ENCODE measurements around the gene NFAT5. TPM values are rescaled to one million over a fixed set of nuclear protein-coding genes. Genes with fewer than 3 reads are reported as not detected.
"Not testable (repeated sequence)": the region's sequence is repeated elsewhere in the genome, so short reads cannot be mapped to it uniquely, and the experiment has no call there.

NFAT5 gene
- total RNA-seq, 1 experiment from 2014 or later = 34.8 TPM

GRCh38 chr16:69568676-69569075 lies 2.9 kb downstream of the NFAT5 start:
- POLR2A ChIA-PET (ENCODE audit: low non-redundant PET) = interaction anchor here (0.6 kb wide), 1 partner anchor 9 kb away, joined by 3 read pairs; no protein-coding TSS in a partner anchor
- Histone ChIP-seq H3K27me3 (replicated peaks; ENCODE audit: insufficient read depth, low read depth, low read length, poor library complexity) (no peaks in the 10 kb centered on the region), H3K36me3 (ENCODE audit: insufficient read depth, low read length, poor library complexity, severe bottlenecking) (no peaks in the 10 kb centered on the region), H3K9me3 (ENCODE audit: low read depth, low read length, poor library complexity, severe bottlenecking) (no peaks in the 10 kb centered on the region), H3K4me3 (ENCODE audit: low read depth, low read length, poor library complexity, severe bottlenecking) (peak overlapping the region; percentile 7), H3K4me1 (ENCODE audit: insufficient read depth, low read length, poor library complexity, severe bottlenecking) (peaks cover 36% of the 10 kb centered on the region), H3K27ac (ENCODE audit: low read depth, low read length, poor library complexity, severe bottlenecking) (peak overlapping the region; percentile 53)
- no peak for DNase-seq (ENCODE audit: low spot score)
- CTCF ChIA-PET = no interaction called here
- TF ChIP-seq EZH2 (IDR thresholded peaks at IDR 0.05; ENCODE audit: borderline replicate concordance, low read depth, low read length, poor library complexity, severe bottlenecking) = no peak
- TF ChIP-seq CTCF (conservative IDR thresholded peaks at IDR 0.05; ENCODE audit: low read depth, low read length) = no peak
- no TSS peak for BruUV-seq (replicated peaks)
- intact Hi-C loops (cut with micrococcal nuclease; ENCODE audit: unreplicated experiment) = no loop called here

GRCh38 chr16:69578771-69579170 lies 13.0 kb downstream of the NFAT5 start:
- CTCF ChIA-PET; DNase-seq (ENCODE audit: low spot score); H3K4me3 ChIP-seq (ENCODE audit: low read depth, low read length, poor library complexity, severe bottlenecking); H3K36me3 ChIP-seq (ENCODE audit: insufficient read depth, low read length, poor library complexity, severe bottlenecking); H3K4me1 ChIP-seq (ENCODE audit: insufficient read depth, low read length, poor library complexity, severe bottlenecking); H3K27me3 ChIP-seq (replicated peaks; ENCODE audit: insufficient read depth, low read depth, low read length, poor library complexity); H3K9me3 ChIP-seq (ENCODE audit: low read depth, low read length, poor library complexity, severe bottlenecking); H3K27ac ChIP-seq (ENCODE audit: low read depth, low read length, poor library complexity, severe bottlenecking); intact Hi-C loops (cut with micrococcal nuclease; ENCODE audit: unreplicated experiment); BruUV-seq (replicated peaks); POLR2A ChIA-PET (ENCODE audit: low non-redundant PET): not testable (repeated sequence)

- peaks cover 6% of the 10 kb centered on the region for H3K4me1 ChIP-seq (ENCODE audit: insufficient read depth, low read length, poor library complexity, severe bottlenecking)
- no peak for TF ChIP-seq CTCF (conservative IDR thresholded peaks at IDR 0.05; ENCODE audit: low read depth, low read length)
- H3K36me3 ChIP-seq (ENCODE audit: insufficient read depth, low read length, poor library complexity, severe bottlenecking) = no peaks in the 10 kb centered on the region
- no peaks in the 10 kb centered on the region for H3K9me3 ChIP-seq (ENCODE audit: low read depth, low read length, poor library complexity, severe bottlenecking)
- no peaks in the 10 kb centered on the region for H3K27me3 ChIP-seq (replicated peaks; ENCODE audit: insufficient read depth, low read depth, low read length, poor library complexity)
- H3K4me3 ChIP-seq (ENCODE audit: low read depth, low read length, poor library complexity, severe bottlenecking) = no peak overlapping the region
- peak overlapping the region; percentile 28 for H3K27ac ChIP-seq (ENCODE audit: low read depth, low read length, poor library complexity, severe bottlenecking)
- DNase-seq (ENCODE audit: low spot score) = no peak
- CTCF ChIA-PET = no interaction called here
- no TSS peak for BruUV-seq (replicated peaks)
- intact Hi-C loops (cut with micrococcal nuclease; ENCODE audit: unreplicated experiment) = no loop called here
- POLR2A ChIA-PET (ENCODE audit: low non-redundant PET) = no interaction called here
Observed at GRCh38 chr16:69579783-69580481, 14.2 kb downstream of the NFAT5 start.

- no peaks in the 10 kb centered on the region for H3K27me3 ChIP-seq (replicated peaks; ENCODE audit: insufficient read depth, low read depth, low read length, poor library complexity)
- no peaks in the 10 kb centered on the region for H3K36me3 ChIP-seq (ENCODE audit: insufficient read depth, low read length, poor library complexity, severe bottlenecking)
- no TSS peak for BruUV-seq (replicated peaks)
- ChIA-PET CTCF (no interaction called here), POLR2A (ENCODE audit: low non-redundant PET) (no interaction called here)
- DNase-seq (ENCODE audit: low spot score) = no peak
- peaks cover 6% of the 10 kb centered on the region for H3K4me1 ChIP-seq (ENCODE audit: insufficient read depth, low read length, poor library complexity, severe bottlenecking)
- TF ChIP-seq EZH2 (IDR thresholded peaks at IDR 0.05; ENCODE audit: borderline replicate concordance, low read depth, low read length, poor library complexity, severe bottlenecking) (no peak), CTCF (conservative IDR thresholded peaks at IDR 0.05; ENCODE audit: low read depth, low read length) (no peak)
- H3K27ac ChIP-seq (ENCODE audit: low read depth, low read length, poor library complexity, severe bottlenecking) = no peak overlapping the region
- intact Hi-C loops (cut with micrococcal nuclease; ENCODE audit: unreplicated experiment) = no loop called here
- no peak overlapping the region for H3K4me3 ChIP-seq (ENCODE audit: low read depth, low read length, poor library complexity, severe bottlenecking)
- H3K9me3 ChIP-seq (ENCODE audit: low read depth, low read length, poor library complexity, severe bottlenecking) = no peaks in the 10 kb centered on the region
Observed at GRCh38 chr16:69581297-69581696, 15.5 kb downstream of the NFAT5 start.

- DNase-seq (ENCODE audit: low spot score); H3K27me3 ChIP-seq (replicated peaks; ENCODE audit: insufficient read depth, low read depth, low read length, poor library complexity); BruUV-seq (replicated peaks); H3K4me3 ChIP-seq (ENCODE audit: low read depth, low read length, poor library complexity, severe bottlenecking); H3K36me3 ChIP-seq (ENCODE audit: insufficient read depth, low read length, poor library complexity, severe bottlenecking); intact Hi-C loops (cut with micrococcal nuclease; ENCODE audit: unreplicated experiment); H3K27ac ChIP-seq (ENCODE audit: low read depth, low read length, poor library complexity, severe bottlenecking); H3K9me3 ChIP-seq (ENCODE audit: low read depth, low read length, poor library complexity, severe bottlenecking); H3K4me1 ChIP-seq (ENCODE audit: insufficient read depth, low read length, poor library complexity, severe bottlenecking); CTCF ChIA-PET; POLR2A ChIA-PET (ENCODE audit: low non-redundant PET): not testable (repeated sequence)
Observed at GRCh38 chr16:69584493-69584892, 18.7 kb downstream of the NFAT5 start.

Measured in A673 (cell line).